HG03108 (cell line): ENCODE data around the gene FER1L5.

ENCODE experiments used
- ATAC-seq: cut with Tn5 transposase; IDR thresholded peaks from one replicate; pipeline ENCODE4 v1.9.1; 2021; ENCODE audit warnings: moderate library complexity; ENCODE audit not compliant: unreplicated experiment

FER1L5 gene

GRCh38 chr2:96642564-96643360 is at the start of gene FER1L5:
Gene FER1L5, plus strand, starts transcription at chr2:96642764. Its CDS starts 73 bp downstream, at chr2:96642837.
- no peak for ATAC-seq

GRCh38 chr2:96594282-96594681 is 48.3 kb upstream of the FER1L5 start:
- no peak for ATAC-seq

GRCh38 chr2:96594691-96595152 is 47.8 kb upstream of the FER1L5 start:
- no peak for ATAC-seq

- no peak for ATAC-seq
These were observed 46.0 kb upstream of the FER1L5 start for GRCh38 chr2:96596596-96596995.

GRCh38 chr2:96599941-96600340 is 42.6 kb upstream of the FER1L5 start:
- no peak for ATAC-seq

- ATAC-seq = no peak
These were observed 40.9 kb upstream of the FER1L5 start for GRCh38 chr2:96601382-96602292.

GRCh38 chr2:96602330-96602823 is 40.2 kb upstream of the FER1L5 start:
- ATAC-seq = no peak

GRCh38 chr2:96604104-96604503 is 38.5 kb upstream of the FER1L5 start:
- ATAC-seq = no peak

- no peak for ATAC-seq
These were observed 33.8 kb upstream of the FER1L5 start for GRCh38 chr2:96608469-96609455.

- no peak for ATAC-seq
These were observed 26.4 kb upstream of the FER1L5 start for GRCh38 chr2:96616128-96616527.

GRCh38 chr2:96616535-96616934 is 26.0 kb upstream of the FER1L5 start:
- ATAC-seq = no peak

- ATAC-seq = no peak
These were observed 25.6 kb upstream of the FER1L5 start for GRCh38 chr2:96617012-96617411.

GRCh38 chr2:96618596-96619283 is 23.8 kb upstream of the FER1L5 start:
- no peak for ATAC-seq

- ATAC-seq = no peak
These were observed 20.0 kb upstream of the FER1L5 start for GRCh38 chr2:96622544-96622943.

GRCh38 chr2:96623116-96623515 is 19.4 kb upstream of the FER1L5 start:
- ATAC-seq = no peak

- ATAC-seq = no peak
These were observed 16.7 kb upstream of the FER1L5 start for GRCh38 chr2:96625571-96626552.

GRCh38 chr2:96626553-96626942 is 16.0 kb upstream of the FER1L5 start:
- ATAC-seq = no peak

- ATAC-seq = no peak
These were observed 10.6 kb upstream of the FER1L5 start for GRCh38 chr2:96631804-96632435.
